Activated CD4-positive, alpha-beta T cell treated with anti-CD3 and anti-CD28 coated beads, Interleukin-2, amount 10 ng/mL, durations not matched to agents 7 days and 5 days (primary cell): ENCODE measurements around the gene FCF1. TPM values are rescaled to one million over a fixed set of nuclear protein-coding genes. Genes with fewer than 3 reads are reported as not detected.
A peak's percentile ranks its signal among the peaks of the same experiment; 100 is the strongest.
"Not testable (repeated sequence)": the region's sequence is repeated elsewhere in the genome, so short reads cannot be mapped to it uniquely, and the experiment has no call there.

ENCODE experiments used
- CTCF ChIA-PET: fragments of 350-600 bp; sonication (Branson Sonifier 250); formaldehyde crosslinking; loops from one replicate; lab custom pipeline; 2021; ENCODE audit warnings: antibody characterized with exemption; lab: Charles Lee
- POLR2A ChIA-PET: fragments of 350-600 bp; sonication (Branson Sonifier 250); formaldehyde crosslinking; loops from one replicate; lab custom pipeline; 2021; ENCODE audit warnings: antibody characterized with exemption; lab: Charles Lee
- DNase-seq: peaks from one replicate; pipeline ENCODE4 v3.0.0-alpha.2; 2020
- H3K27ac Mint-ChIP-seq: one replicate; pipeline ENCODE4 v1.8.0; 2021; ENCODE audit warnings: mild to moderate bottlenecking, moderate library complexity, mixed read lengths
- H3K27me3 Mint-ChIP-seq: one replicate; pipeline ENCODE4 v1.8.0; 2021; ENCODE audit warnings: mixed read lengths
- H3K36me3 Mint-ChIP-seq: one replicate; pipeline ENCODE4 v1.8.0; 2021; ENCODE audit warnings: low read depth, mixed read lengths
- H3K4me1 Mint-ChIP-seq: one replicate; pipeline ENCODE4 v1.8.0; 2021; ENCODE audit warnings: mixed read lengths
- H3K4me3 Mint-ChIP-seq: one replicate; pipeline ENCODE4 v1.8.0; 2021; ENCODE audit warnings: mild to moderate bottlenecking, moderate library complexity, mixed read lengths
- H3K9me3 Mint-ChIP-seq: one replicate; pipeline ENCODE4 v1.8.0; 2021; ENCODE audit warnings: mixed read lengths
- total RNA-seq, 2 experiments: library from RNA; stranded (reverse); gene quantifications; one replicate each; pipeline ENCODE4 v1.2.3, GENCODE V29; 2021

The FCF1 gene
- total RNA-seq, 2 experiments from 2014 or later: 60.1 to 81.9 TPM

DNA sequence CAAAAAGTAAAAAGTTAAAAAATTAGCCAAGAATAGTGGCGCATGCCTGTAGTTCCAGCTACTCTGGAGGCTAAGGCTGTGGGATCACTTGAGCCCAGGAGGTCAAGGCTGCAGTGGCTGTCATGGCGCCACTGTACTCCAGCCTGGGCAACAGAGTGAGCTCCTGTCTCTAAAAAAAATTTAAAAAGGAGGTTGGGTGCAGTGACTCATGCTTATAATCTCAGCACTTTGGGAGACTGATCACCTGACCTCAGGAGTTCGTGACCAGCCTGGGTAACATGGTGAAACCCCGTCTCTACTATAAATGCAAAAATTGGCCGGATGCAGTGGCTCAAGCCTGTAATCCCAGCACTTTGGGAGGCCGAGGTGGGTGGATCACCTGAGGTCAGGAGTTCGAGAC is 42.0 kb downstream of the FCF1 start:
- POLR2A ChIA-PET: no interaction called here
- DNase-seq: no peak
- H3K9me3 Mint-ChIP-seq: peaks cover 12% of the 10 kb centered on the region
- H3K27ac Mint-ChIP-seq: no peak overlapping the region
- CTCF ChIA-PET: interaction anchor here (3.4 kb wide), 1 partner anchor 8 kb away, joined by 11 read pairs; the partner anchor contains the start of gene YLPM1
- no peaks in the 10 kb centered on the region for H3K4me1 Mint-ChIP-seq
- peaks cover 4% of the 10 kb centered on the region for H3K36me3 Mint-ChIP-seq
- H3K4me3 Mint-ChIP-seq: no peak overlapping the region
- peaks cover 2% of the 10 kb centered on the region for H3K27me3 Mint-ChIP-seq

- no peak overlapping the region for H3K27ac Mint-ChIP-seq
- ChIA-PET POLR2A (no interaction called here), CTCF (interaction anchor here (0.6 kb wide), 2 partner anchors 338 to 714 kb away, joined by 3 to 4 read pairs; no protein-coding TSS in a partner anchor)
- peaks cover 4% of the 10 kb centered on the region for H3K36me3 Mint-ChIP-seq
- no peaks in the 10 kb centered on the region for H3K4me1 Mint-ChIP-seq
- no peak overlapping the region for H3K4me3 Mint-ChIP-seq
- H3K27me3 Mint-ChIP-seq: peaks cover 2% of the 10 kb centered on the region
- DNase-seq: no peak
- H3K9me3 Mint-ChIP-seq: peaks cover 12% of the 10 kb centered on the region
Measured at GRCh38 chr14:74756326-74756725, 43.4 kb downstream of the FCF1 start.

DNA sequence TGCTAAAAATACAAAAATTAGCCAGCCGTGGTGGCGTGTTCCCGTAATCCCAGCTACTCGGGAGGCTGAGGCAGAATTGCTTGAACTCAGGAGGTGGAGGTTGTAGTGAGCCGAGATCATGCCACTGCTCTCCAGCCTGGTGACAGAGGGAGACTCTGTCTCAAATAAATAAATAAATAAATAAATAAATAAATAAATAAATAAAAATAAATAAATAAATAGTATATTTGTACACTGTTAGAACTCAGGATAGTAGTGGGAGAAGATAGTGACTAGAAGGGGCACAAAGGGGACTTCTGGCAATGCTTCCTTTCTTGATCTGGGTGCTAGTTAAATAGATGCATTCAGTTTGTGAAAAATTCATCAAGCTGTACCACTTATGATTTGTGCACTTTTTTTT is 45.6 kb downstream of the FCF1 start:
- CTCF ChIA-PET: interaction anchor here (0.6 to 1.5 kb wide), 3 partner anchors 8 to 1254 kb away, joined by 3 to 4 read pairs (median 3); no protein-coding TSS in a partner anchor
- H3K4me3 Mint-ChIP-seq, H3K4me1 Mint-ChIP-seq, H3K36me3 Mint-ChIP-seq, H3K27me3 Mint-ChIP-seq, H3K9me3 Mint-ChIP-seq, POLR2A ChIA-PET, H3K27ac Mint-ChIP-seq, DNase-seq: not testable (repeated sequence)

DNA sequence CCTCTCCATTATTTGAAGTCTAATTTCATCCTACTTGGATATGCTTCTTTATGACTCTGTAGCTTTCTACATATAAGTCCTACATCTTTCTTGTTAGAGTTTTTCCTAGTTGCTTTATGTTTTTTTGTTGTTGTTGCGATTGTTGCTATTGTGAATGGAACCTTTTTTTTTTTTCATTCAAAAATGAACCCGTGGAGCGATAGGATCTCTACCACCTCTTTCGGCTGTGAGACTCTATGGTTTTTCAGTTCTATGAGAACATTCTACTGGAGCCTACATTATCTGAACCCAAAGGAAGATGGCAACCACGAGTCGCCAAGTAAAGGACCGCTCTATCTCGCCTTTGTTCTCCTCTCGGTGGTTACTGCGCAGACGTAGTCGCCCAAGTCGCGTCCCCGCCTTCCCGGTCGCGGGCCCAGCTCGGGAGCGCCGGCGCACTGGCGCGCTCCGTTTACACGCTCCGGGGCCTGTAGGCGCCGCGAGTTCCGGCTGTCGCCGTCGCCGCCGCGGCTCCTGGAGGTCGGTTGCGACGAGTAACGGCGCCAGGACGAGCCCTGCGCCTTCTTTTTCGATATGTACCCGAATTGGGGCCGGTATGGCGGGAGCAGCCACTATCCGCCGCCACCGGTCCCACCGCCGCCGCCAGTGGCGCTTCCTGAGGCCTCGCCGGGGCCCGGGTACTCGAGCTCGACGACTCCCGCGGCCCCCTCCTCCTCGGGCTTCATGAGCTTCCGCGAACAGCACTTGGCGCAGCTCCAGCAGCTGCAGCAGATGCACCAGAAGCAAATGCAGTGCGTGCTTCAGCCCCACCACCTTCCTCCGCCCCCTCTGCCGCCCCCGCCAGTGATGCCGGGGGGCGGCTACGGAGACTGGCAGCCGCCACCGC is 50.2 kb downstream of the FCF1 start, which contains the start of gene YLPM1:
Gene YLPM1, plus strand, starts transcription at position 400 of the 886 bp plus-strand sequence. Its CDS starts 174 bp downstream, at position 574.
- ChIA-PET POLR2A (interaction anchor here (0.6 to 1.0 kb wide), 2 partner anchors 72 to 667 kb away, joined by 3 read pairs; no protein-coding TSS in a partner anchor), CTCF (interaction anchor here (0.6 to 2.7 kb wide), 26 partner anchors 9 to 832 kb away, joined by 3 to 13 read pairs (median 4); partner anchors contain the start of genes ACYP1 and LTBP2)
- peak; percentile 93 for DNase-seq
- Mint-ChIP-seq H3K36me3 (peaks cover 34% of the 10 kb centered on the region), H3K4me1 (peaks cover 39% of the 10 kb centered on the region), H3K9me3 (no peaks in the 10 kb centered on the region), H3K4me3 (peak within 1 kb of the TSS; percentile 98), H3K27ac (peak within 1 kb of the TSS; percentile 88), H3K27me3 (no peaks in the 10 kb centered on the region)

DNA sequence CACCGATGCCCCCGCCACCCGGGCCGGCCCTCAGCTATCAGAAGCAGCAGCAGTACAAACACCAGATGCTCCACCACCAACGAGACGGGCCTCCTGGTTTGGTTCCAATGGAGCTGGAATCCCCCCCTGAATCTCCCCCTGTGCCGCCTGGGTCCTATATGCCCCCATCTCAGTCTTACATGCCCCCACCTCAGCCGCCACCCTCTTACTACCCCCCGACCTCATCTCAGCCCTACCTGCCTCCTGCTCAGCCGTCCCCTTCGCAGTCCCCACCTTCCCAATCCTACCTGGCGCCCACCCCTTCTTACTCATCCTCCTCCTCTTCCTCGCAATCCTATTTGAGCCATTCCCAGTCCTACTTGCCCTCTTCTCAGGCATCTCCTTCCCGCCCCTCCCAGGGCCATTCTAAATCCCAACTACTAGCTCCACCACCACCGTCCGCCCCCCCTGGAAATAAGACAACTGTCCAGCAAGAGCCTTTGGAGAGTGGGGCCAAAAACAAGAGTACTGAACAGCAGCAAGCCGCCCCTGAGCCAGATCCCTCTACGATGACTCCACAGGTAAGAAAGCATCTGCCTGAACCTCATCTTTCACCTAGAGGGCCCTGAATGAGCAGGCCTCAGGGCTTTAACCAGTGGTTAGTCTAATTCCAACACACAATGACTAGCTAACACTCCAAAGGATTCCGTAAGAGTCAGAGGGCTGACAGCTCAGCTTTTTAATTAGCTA is 51.0 kb downstream of the FCF1 start:
- peak; percentile 12 for DNase-seq
- H3K27me3 Mint-ChIP-seq: no peaks in the 10 kb centered on the region
- ChIA-PET CTCF (interaction anchor here (0.6 to 2.7 kb wide), 18 partner anchors 9 to 357 kb away, joined by 3 to 13 read pairs (median 4); partner anchors contain the start of gene LTBP2), POLR2A (interaction anchor here (0.6 to 1.0 kb wide), 2 partner anchors 71 to 666 kb away, joined by 3 read pairs; no protein-coding TSS in a partner anchor)
- H3K9me3 Mint-ChIP-seq: no peaks in the 10 kb centered on the region
- H3K4me3 Mint-ChIP-seq: peak overlapping the region; percentile 98
- H3K4me1 Mint-ChIP-seq: peaks cover 45% of the 10 kb centered on the region
- peaks cover 40% of the 10 kb centered on the region for H3K36me3 Mint-ChIP-seq
- H3K27ac Mint-ChIP-seq: peak overlapping the region; percentile 88

GRCh38 chr14:74765721-74766120 is 52.8 kb downstream of the FCF1 start:
- no peaks in the 10 kb centered on the region for H3K9me3 Mint-ChIP-seq
- H3K27ac Mint-ChIP-seq: peak overlapping the region; percentile 10
- ChIA-PET CTCF (no interaction called here), POLR2A (no interaction called here)
- DNase-seq: peak; percentile 53
- peaks cover 48% of the 10 kb centered on the region for H3K4me1 Mint-ChIP-seq
- H3K36me3 Mint-ChIP-seq: peaks cover 40% of the 10 kb centered on the region
- no peaks in the 10 kb centered on the region for H3K27me3 Mint-ChIP-seq
- peak overlapping the region; percentile 98 for H3K4me3 Mint-ChIP-seq

DNA sequence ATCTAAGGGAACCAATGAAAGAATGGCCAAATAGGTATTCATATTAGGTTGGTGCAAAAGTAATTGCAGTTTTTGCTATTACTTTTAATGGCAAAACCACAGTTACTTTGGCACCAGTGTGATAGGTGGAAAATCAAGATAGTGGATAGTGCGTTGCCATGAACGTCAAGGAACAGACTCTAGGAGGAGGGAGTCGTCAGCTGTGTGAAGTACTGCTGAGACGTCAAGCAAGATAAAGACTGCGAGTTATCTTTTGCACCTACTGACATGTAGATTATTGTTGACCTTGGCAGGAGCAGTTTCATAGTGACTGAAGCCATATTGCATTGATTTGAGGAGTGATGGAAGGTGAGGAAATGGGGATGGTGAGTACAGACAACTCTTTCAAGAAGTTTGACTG is 58.5 kb downstream of the FCF1 start:
- H3K9me3 Mint-ChIP-seq: no peaks in the 10 kb centered on the region
- H3K27me3 Mint-ChIP-seq: no peaks in the 10 kb centered on the region
- peaks cover 35% of the 10 kb centered on the region for H3K36me3 Mint-ChIP-seq
- H3K4me1 Mint-ChIP-seq: peaks cover 29% of the 10 kb centered on the region
- ChIA-PET CTCF (interaction anchor here (1.0 to 2.4 kb wide), 2 partner anchors 8 to 11 kb away, joined by 5 to 12 read pairs; partner anchors contain the start of gene YLPM1), POLR2A (no interaction called here)
- H3K27ac Mint-ChIP-seq: no peak overlapping the region
- DNase-seq: no peak
- H3K4me3 Mint-ChIP-seq: no peak overlapping the region

DNA sequence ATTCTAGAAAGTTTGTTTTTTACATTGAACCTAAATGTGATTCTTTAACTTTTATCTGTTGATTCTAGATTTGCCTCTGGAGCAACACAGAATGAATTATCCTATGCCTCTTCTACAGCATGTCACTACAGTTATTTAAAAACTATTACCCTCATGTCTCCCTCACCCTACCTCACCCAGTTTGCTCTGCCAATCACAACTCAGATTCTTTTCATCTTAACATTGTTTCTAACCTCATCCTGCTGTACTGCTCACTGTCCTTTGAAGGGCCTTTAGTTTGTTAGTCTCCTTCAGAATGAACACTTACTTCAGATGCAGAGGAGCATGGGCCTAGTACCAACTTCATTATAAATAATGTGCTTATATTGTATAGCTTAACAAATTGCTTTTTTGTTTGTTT is 71.7 kb downstream of the FCF1 start:
- no peak overlapping the region for H3K27ac Mint-ChIP-seq

GRCh38 chr14:74785056-74785613 is 72.2 kb downstream of the FCF1 start:
- Mint-ChIP-seq H3K4me3 (no peak overlapping the region), H3K4me1 (peaks cover 24% of the 10 kb centered on the region), H3K36me3 (peaks cover 64% of the 10 kb centered on the region), H3K9me3 (no peaks in the 10 kb centered on the region), H3K27ac (peak overlapping the region; percentile 38), H3K27me3 (no peaks in the 10 kb centered on the region)
- ChIA-PET CTCF (interaction anchor here (0.6 to 1.6 kb wide), 3 partner anchors 22 to 172 kb away, joined by 3 to 4 read pairs (median 4); partner anchors contain the start of gene YLPM1), POLR2A (no interaction called here)
- no peak for DNase-seq

More for the DNA sequence above, 71.7 kb downstream of the FCF1 start:
- Mint-ChIP-seq H3K9me3 (no peaks in the 10 kb centered on the region), H3K27me3 (no peaks in the 10 kb centered on the region), H3K36me3 (peaks cover 63% of the 10 kb centered on the region), H3K4me3 (no peak overlapping the region), H3K4me1 (peaks cover 24% of the 10 kb centered on the region)
- no peak for DNase-seq
- CTCF ChIA-PET: interaction anchor here (1.6 kb wide), 1 partner anchor 172 kb away, joined by 4 read pairs; no protein-coding TSS in a partner anchor
- POLR2A ChIA-PET: no interaction called here

DNA sequence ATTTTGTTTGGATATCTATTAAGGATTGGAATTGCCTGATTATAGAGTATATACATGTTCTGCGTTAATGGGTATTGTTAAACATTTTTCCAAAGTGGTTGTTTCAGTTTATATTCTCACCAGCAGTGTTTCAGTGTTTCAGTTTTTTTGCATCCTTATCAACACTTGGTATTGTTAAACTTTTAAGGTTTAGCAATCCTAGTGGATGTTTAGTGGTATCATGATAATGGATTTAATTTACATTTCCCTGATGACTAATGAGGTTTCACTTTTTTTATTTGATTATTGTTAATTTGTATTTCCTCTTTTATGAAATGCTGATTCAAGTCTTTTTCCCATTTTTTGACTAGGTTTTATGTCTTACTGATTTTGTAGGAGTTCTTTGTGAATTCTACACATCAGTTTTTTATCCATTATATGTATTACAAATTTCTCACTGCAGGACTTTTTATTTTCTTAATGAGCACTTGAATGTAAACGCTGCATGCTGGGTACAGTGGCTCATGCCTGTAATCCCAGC is 73.9 kb downstream of the FCF1 start:
- ChIA-PET CTCF (no interaction called here), POLR2A (no interaction called here)
- H3K36me3 Mint-ChIP-seq: peaks cover 54% of the 10 kb centered on the region
- no peak overlapping the region for H3K27ac Mint-ChIP-seq
- no peaks in the 10 kb centered on the region for H3K27me3 Mint-ChIP-seq
- peaks cover 2% of the 10 kb centered on the region for H3K9me3 Mint-ChIP-seq
- DNase-seq: no peak
- no peak overlapping the region for H3K4me3 Mint-ChIP-seq
- peaks cover 31% of the 10 kb centered on the region for H3K4me1 Mint-ChIP-seq
